ENCODE measurements around the gene PACS1.
"Not testable (repeated sequence)": the region's sequence is repeated elsewhere in the genome, so short reads cannot be mapped to it uniquely, and the experiment has no call there.

PACS1 gene

DNA sequence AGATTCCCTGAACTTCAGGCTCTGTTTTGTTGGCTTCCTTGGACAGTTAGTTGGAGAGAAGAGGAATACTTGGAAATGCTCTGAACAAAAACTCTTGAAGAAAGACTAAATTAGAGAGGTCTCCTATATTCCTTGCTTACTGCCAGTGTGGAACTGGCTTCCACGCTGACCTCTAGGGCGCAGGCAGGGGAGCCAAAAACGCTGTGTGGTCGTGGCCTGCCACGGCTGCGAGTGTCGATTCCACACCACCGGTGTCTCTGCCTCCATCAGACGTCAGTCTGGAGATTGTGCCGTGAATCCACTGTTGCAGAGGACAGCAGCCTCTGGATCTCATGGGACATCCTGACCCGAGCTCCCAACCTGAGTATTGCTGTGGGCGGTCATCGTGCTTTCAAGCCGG is 160.9 kb downstream of the PACS1 start:
- no peak for DNase-seq

DNA sequence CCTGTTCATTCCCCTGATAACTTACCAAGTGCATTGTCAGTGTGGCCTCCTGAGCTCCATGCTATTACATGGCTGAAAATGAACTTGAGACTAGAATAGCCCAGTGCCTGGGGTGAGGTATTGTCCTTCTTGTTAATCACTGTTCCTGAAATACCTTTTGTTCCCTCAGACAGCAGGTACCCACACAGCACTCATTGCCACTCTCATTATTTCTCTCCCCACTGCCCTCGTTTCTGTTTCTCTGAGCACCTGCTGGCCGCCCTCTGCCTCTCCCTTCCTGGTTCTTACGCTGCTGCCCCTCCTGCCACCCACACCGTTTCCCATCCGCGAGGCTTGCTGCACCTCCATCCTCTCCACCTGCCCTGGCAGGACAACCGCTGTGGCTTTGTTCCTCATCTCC is 161.5 kb downstream of the PACS1 start:
- no peak for DNase-seq

DNA sequence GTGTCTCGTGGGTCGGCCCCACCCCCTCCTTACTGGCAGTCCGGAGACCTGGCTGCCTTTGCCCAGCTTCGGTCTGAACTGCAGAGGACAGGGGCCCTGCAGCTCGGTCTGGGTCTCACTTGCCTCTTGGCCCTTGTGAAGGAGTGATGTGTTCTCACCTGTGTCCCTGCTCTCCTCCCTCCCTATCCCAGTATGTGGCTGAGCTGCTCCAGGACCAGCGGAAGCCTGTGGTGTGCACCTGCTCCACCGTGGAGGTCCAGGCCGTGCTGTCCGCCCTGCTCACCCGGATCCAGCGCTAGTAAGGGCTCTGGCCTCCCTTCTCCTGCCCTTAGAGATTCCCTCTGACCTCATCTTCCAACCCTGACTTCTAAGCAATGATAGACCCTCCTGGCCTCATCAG is 162.7 kb downstream of the PACS1 start:
- no peak for DNase-seq

DNA sequence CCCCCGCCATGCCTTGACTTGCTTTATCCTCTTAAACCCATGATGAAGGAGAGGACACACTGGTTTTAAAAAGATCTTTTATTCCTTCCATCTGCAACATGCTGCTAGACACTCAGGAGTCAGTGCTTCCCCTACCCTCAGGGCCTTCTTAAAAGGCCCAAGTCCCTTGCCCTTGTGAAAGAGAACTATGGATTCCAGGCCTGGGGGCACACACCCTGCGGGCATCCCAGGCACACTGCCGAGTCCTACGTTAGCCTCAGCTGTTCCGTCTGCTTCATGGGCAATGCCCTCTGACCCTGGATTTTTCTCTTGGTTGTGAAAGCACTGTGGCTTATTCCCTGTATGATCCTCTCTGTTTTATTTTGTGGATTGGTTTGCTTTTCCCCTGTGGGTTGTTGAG is 163.2 kb downstream of the PACS1 start:
- DNase-seq: no peak

DNA sequence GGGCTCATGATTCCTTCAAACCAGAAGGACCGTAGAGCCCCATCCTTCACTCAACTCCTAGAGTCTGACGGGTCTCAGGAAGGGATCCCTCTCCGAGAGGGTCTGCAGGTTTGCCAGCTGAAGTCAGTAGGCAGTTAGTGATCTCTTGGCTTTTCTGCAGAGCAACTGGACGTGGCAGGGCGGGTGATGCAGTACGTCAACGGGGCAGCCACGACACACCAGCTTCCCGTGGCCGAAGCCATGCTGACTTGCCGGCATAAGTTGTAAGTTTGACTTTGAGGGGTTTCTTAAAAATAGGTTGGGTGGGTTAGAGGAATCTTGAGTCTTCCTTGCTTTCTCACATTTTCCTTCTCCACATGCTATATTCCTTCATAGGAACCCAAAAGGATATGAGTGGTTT is 165.1 kb downstream of the PACS1 start:
- no peak for DNase-seq

DNA sequence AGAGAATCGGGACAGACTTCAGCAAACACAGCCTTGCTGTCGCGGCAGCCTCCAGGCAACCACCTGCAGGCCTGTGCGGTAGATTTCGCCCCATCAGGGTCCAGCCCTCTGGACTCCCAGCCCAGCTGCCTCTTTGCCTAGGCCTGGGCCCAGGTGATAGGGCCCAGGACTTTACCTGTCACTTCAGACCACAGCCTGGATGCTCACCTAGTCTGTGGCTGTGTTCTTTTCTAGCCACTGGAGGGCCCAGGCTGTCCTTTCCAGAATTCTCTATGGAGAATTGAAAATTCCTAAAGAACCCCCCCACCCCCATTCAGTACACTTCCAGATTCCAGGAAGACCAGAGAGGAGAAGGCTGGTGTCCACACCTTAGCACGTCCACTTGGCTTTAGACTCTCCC is 167.8 kb downstream of the PACS1 start:
- no peak for DNase-seq

DNA sequence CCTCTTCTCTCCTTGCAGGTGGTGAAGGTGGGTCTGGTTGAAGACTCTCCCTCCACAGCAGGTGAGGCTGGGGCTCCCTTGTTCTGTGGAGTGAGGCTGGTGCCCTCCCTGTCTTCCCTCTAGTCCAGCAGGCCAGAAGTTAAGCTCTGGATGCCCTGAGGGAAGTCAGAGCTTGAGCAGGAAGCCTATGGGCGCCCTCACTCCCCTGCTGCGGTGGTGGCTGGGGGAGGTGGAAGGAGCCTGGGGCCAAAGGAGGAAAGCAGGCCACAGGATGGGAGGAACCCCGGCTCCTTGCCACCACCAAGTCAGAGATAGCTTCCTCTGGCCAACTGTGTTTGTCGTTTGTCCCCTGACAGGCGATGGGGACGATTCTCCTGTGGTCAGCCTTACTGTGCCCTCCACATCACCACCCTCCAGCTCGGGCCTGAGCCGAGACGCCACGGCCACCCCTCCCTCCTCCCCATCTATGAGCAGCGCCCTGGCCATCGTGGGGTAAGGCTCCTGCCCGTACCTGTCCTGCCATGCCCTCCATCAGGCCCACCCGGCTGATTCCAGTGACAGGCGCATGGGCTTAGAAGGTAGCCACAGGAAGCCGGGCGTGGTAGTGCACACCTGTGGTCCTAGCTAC is 168.8 kb downstream of the PACS1 start:
- DNase-seq: no peak

DNA sequence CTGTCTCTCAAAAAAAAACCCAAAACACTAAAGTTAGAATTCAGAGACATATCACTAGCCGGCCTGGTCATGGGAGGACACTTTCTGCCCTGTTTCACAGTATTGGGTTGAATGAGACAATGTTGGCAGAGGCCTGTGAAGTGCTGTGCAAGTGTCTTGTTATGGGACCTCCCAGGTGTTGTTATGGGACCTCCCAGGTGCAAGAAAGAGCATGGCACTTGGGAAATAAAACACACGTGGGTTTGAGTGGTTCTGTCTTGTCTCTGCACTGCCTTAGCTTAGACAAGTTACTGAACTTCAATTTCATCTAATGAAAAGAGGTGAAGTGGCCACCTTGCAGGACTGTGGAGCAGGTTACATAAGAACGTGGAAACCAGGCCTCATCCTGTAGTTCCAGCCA is 169.4 kb downstream of the PACS1 start:
- DNase-seq: no peak

DNA sequence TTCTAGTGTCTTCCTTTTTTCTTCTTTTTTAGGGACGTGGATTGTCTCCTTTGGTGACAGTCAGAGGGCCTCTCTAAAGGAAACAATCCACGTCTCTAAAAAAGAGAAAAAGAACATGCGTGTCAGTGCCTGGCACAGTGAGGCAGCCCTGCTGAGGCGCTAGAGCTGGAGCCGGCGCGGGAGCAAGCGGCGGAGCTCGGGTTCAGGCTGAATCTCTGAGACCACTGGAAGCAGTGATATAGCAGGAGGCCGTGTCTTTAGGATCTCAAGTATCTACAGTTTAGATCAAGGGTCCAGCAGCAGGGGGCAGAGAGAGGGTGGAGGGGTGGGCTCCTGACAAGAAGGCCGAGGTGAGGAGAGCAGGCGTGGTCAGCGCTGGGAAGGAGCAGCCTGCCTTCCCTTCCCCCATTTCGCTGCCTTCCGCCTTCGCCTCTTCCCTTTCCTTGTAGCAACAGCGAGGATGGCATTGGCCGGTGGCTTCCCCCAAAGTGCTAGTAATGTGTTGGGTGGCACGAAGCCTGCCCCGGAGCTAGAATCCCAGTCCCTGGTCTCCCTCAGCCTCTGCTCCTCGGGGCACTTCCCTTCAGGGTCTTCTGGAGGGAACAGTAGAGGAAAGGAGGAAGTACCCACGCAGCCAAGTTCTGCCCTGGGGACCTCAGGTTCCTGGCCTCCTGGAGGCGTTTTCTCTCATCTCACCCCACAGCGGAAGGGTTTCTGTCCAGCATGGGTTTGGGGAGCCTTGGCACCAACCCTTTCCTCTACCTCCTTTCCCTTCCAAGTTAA is 170.1 kb downstream of the PACS1 start:
- no peak for DNase-seq

DNA sequence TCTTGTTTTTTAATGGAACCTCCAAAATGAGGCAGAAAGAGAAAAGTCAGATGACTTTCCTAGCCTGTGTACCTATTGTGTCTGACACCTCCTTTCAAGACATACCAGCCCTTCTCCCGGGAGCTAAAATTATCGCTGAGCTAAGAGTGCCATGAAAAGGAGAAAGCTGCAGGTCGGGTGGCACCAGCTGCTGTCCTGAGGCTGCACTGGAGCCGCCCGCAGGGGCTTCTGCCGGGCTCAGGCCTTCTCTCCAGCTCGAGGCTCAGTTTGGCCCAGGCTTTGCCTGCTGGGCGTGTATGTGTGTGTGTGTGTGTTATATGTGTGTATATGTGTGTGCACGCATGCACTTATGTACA is 170.7 kb downstream of the PACS1 start:
- DNase-seq: no peak

DNA sequence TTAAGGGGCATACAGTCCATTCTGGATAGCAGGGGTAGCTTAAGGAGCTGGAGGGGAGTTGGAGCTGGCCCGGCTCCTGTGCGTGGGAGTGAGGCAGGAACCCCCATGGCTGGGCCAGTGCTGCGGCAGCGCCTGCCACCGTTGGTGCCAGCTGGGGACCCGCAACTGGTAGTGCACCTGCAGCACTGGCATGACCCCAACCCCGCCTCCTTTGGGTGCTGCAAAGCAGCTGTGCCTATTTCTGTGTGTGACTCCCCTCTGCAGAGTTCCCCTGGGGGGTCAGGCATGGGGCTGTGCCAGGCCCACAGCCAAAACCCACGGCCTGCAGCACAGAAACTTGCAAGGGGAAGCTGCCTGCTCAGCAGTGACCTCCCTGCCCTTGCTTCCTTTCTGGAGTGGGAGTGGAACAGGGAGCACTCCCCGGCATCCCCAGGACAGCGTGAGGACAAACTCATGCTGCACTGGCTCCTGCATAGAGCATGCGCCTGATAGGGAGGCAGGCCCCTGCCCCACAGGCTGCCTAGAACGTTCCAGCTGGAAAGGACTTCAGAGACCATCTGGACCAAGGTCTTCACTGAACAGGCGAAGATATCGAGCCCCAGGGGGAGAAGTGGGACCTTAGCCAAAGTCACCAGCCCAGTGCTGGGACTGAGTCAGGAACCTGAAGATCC is 172.2 kb downstream of the PACS1 start:
- no peak for DNase-seq

DNA sequence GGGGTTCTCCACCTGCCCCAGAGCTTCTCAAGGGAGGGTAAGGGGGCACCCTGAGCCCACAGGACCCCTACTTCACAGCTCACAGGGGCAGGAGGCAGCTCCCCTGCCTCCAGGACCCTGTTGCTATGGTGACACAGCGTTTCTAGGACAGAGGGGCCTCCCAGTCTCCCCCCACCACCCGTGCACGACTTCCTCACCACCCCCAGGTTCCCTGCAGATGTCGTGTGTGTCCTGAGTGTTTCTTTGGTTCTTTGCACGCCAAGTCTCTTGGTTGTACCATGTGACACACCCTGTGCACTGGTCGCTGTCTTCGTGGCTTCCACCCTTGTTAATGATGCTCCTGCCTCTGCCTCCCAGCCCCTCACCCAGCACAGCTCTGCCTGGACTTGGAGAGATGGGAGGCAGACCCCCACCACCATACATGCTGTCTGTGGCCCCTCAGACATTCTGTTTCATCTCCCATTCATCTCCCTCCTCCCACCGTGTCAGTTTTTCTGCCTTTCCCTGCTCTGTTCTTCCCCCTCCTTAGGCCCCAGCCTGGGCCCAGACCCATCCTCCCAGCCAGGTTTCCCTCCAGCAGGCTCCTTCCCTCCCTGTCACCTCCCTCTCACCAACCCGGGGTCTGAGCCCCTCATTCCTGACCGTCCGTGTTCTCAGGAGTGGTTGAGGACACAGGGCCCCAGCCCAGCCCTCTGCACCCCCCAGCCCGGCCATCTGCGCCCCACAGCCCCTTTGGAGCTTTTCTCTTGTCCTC is 173.9 kb downstream of the PACS1 start:
- no peak for DNase-seq

DNA sequence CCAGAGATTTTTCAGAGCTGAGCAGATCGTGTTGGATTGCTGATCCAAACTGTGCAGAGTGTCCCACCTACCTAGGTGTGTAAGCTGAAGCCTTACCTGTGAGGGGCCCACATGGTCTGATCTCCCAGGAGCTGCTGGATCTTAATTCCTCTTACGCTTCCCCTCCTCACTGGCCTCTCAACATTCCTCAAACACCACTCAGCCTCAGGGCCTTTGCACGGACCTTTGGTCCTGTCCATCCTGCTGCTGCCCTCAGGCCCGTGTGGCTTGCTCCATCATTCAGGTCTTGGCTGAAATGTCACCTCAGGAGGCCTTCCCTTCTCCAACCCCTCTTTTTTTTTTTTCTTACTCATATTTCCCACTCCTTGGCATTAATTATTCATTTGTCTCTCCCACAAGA is 177.2 kb downstream of the PACS1 start:
- DNase-seq: no peak

DNA sequence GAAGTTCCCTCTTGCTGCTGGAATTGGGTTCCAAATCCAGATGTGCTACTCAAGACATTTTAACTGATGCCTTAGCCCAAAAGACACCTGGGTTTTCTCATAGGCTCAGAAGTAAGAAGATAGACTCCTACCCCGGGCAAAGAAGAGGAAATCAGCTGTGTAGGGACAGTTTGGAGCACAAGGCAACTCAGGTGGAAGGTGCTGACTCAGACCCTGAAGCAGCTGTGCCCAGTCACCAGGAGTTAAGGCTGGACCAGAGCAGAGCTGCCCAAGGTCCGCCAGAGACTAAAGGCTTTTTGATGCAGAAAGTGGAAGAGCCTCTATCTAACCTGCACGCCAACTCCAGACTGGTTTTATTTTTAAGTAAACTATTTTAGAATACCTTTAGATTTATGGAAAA is 177.7 kb downstream of the PACS1 start:
- no peak for DNase-seq

DNA sequence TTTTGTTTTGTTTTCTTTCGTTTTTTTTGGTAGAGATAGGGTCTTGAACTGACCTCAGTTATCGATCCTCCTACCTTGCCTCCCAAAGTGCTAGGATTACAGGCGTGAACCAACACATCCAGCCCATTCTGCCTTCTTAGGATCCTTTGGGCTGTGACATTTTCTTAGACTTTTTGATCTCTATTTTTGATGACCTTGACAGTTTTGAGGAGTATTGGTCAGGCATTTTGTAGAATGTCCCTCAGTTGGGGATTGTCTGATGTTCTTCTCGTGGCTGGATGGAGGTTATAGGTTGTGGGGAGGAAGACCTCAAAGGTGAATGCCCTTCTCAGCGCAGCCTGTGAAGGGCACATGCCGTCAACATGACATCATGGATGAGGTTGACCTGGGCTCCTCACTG is 178.8 kb downstream of the PACS1 start:
- DNase-seq: no peak

DNA sequence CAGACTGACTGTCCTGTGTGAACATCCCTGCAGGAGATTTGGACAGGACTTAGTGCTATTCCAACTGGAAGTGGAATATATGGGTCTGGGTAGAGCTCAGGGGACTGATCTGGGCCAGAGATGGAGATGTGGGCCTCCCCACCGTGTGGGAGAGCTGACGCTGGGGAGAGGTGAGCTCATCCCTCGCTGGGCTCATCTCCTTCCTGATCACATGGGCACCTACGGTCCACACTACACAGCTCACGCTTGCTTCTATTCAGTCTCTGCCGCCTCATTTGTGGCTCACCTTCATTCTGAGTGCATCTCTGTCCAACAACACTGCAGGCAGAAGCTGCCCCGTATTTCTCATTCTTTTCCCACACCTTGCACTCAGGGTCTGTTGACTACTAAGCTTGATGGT is 181.7 kb downstream of the PACS1 start:
- no peak for DNase-seq

DNA sequence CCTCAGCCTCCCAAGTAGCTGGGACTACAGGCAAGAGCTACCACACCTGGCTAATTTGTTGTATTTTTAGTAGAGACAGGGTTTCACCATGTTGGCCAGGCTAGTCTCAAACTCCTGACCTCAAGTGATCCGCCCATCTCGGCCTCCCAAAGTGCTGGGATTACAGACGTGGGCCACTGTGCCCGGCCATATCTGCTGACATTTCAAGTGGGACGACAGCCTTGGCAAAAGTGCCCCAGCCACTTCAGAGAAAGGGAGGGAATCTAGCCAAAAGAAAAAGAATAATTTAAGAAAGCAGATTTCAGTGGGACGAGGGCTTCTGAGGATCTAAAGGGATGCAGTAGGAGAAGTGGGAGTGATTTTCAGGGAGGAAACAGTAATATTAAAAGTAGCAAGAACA is 183.0 kb downstream of the PACS1 start:
- DNase-seq: not testable (repeated sequence)

DNA sequence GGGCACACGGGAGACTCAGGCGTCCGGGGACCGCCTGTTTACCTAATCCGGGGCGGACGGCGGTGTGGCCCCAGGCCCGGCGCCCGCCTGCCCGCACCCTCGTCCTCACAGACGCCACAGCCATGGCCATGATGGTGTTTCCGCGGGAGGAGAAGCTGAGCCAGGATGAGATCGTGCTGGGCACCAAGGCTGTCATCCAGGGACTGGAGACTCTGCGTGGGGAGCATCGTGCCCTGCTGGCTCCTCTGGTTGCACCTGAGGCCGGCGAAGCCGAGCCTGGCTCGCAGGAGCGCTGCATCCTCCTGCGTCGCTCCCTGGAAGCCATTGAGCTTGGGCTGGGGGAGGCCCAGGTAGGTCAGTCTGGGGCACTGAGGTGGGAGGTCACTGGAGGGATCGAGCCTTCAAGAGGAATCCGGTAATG is 188.4 kb downstream of the PACS1 start:
- no peak for DNase-seq

DNA sequence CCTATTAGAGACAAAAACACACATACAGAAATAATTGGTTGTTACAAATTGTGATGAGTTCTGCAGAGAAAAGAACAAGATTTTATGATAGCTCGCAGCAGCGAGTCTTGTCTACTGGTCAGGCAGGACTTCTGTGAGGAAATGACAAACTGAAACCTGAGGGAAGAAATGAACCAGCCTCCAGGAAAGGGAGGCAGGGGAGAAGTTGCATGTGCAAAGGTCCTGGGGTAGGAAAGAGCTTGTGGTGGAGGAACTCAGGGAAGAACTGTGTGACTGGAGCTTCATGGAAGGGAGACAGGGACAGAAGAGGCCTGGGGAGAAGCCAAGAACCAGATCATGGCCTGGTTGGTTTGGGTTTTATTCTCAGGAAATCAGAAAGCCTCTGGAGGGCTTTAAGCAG is 189.2 kb downstream of the PACS1 start:
- no peak for DNase-seq

DNA sequence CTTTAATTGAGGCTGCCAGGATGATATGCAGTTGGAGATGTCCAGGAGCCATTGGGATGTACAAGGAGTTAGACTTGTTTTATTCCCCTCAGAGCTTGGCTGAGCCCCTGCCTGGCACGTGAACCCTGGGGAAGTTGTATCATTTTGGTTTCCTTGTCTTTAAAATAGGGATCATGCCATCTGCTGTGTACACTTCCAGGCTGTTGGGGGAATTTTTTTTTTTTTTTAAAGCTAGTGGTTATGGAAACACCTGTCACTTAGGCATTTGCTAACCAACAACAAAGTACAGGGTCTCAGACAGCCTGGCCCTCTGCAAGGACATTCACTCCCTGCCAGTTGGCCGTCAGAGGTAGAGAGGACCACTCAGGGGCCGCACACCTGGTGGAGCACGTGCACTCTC is 189.9 kb downstream of the PACS1 start:
- DNase-seq: peak; percentile 42

DNA sequence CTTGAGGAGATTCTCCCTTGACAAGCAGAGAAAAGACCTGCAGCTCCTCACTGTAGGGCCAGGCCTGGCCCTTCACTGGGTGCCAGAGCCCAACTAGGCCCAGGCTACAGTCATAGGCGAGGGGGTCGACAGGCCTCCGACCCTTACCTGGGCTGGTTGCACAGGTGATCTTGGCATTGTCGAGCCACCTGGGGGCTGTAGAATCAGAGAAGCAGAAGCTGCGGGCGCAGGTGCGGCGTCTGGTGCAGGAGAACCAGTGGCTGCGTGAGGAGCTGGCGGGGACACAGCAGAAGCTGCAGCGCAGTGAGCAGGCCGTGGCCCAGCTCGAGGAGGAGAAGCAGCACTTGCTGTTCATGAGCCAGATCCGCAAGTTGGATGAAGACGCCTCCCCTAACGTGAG is 191.5 kb downstream of the PACS1 start:
- no peak for DNase-seq

DNA sequence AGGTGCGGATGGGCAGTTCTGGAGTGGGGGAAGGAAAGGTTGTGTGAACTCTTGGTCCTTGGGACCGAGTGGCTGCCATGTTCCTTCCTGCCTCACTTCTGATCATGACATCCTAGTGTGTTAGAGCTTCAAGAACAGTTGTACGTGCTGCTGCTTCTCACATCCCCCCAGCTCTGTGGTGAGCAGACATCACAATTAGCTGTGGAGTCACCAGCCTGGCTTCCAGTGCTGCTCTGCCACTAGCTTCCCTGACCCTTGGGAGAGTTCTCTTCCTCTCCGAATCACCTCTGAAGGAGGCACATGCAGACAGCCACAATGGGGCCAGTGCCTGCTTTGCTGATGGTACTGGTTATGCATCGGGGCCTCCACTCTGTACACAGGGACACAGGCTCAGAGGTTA is 192.1 kb downstream of the PACS1 start:
- no peak for DNase-seq

DNA sequence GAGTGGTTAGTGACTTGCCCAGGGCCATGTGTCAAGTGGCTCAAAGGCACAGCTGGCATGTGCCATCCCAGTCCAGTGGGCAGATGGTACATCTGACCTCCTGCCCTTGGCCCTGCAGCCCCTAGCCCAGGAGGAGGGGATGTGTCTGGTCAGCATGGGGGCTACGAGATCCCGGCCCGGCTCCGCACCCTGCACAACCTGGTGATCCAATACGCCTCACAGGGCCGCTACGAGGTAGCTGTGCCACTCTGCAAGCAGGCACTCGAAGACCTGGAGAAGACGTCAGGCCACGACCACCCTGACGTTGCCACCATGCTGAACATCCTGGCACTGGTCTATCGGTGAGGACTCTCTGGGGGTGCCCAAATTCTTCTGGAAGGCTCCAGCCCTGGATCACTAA is 192.6 kb downstream of the PACS1 start:
- DNase-seq: no peak

DNA sequence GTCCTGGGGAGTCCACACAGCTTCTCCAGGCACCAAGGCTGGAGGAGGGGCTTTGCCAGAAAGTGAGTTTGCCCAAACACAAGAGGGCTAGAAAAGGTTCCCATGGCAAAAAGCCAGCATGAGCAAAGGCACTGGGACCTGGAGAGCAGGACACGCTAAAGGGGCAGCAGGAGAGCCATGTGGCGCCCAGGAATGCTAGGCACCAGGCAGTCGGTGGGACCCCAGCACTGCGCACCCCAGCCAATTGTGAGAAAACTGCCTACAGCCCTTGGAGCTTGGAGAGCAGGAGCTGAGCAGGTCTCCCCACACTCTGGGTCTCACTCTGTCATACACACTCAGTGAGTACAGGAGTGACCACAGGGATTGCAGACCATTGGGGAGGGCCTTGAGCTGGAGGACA is 193.2 kb downstream of the PACS1 start:
- DNase-seq: no peak

Data from NCI-H1694 treated with DMSO at 0.1 percent for 48 hours (cell line).